SK-N-SH (cell line): ENCODE data around the gene ZNHIT3. TPM values are rescaled to one million over a fixed set of nuclear protein-coding genes. Genes with fewer than 3 reads are reported as not detected.

Source experiments
- CTCF ChIA-PET: fragments of 300-600, 350-600 bp; formaldehyde crosslinking; extraction: SDS; loops from one replicate; lab custom pipeline; 2021; lab: Yijun Ruan, JAX
- POLR2A ChIA-PET: fragments of 350-600 bp; sonication (Branson Sonifier 250); formaldehyde crosslinking; extraction: SDS; loops from one replicate; lab custom pipeline; 2020; ENCODE audit warnings: antibody characterized with exemption, inconsistent platforms; lab: Yijun Ruan, JAX
- DNase-seq: peaks from one replicate; pipeline ENCODE4 v3.0.0; 2012
- H2AFZ ChIP-seq: fragments of 200-600 bp; sonication (generic); 2 replicates; pipeline ENCODE4 v1.8.1; 2016; ENCODE audit warnings: antibody characterized with exemption, mild to moderate bottlenecking, low read depth
- H3F3A ChIP-seq: fragments of 200-600 bp; sonication (generic); replicated peaks from 2 replicates; pipeline ENCODE3; 2016; ENCODE audit warnings: antibody characterized with exemption, mild to moderate bottlenecking; ENCODE audit not compliant: insufficient read depth
- H3K27ac ChIP-seq, 2 experiments: fragments of 200-500 bp in 1 of 2; fragments of 200-600 bp in 1 of 2; sonication (Bioruptor generic) in 1 of 2; sonication (generic), shearing (Covaris generic) in 1 of 2; 2 replicates each; pipeline versions ENCODE4 v1.5.1 to v1.6.1; 2014 to 2016; ENCODE audit warnings: low read depth in 2 of 2, inconsistent platforms in 1 of 2, low read length in 1 of 2, mild to moderate bottlenecking in 1 of 2, mixed read lengths in 1 of 2
- H3K27me3 ChIP-seq: fragments of 200-600 bp; sonication (generic), shearing (Covaris generic); 2 replicates; pipeline ENCODE4 v1.6.1; 2016; ENCODE audit warnings: mixed run types; ENCODE audit not compliant: insufficient read depth
- H3K36me3 ChIP-seq, 2 experiments: fragments of 200-500 bp in 1 of 2; fragments of 200-600 bp in 1 of 2; sonication (Bioruptor generic) in 1 of 2; sonication (generic) in 1 of 2; replicated peaks in 1 of 2; 2 replicates each; pipeline versions ENCODE3 to v1.5.1; 2014 to 2016; ENCODE audit warnings: low read length in 1 of 2, mild to moderate bottlenecking in 1 of 2; ENCODE audit not compliant: insufficient read depth in 2 of 2, control insufficient read depth in 1 of 2
- H3K4me1 ChIP-seq, 2 experiments: fragments of 200-500 bp in 1 of 2; fragments of 200-600 bp in 1 of 2; sonication (Bioruptor generic) in 1 of 2; sonication (generic), shearing (Covaris generic) in 1 of 2; 2 replicates each; pipeline versions ENCODE4 v1.5.1 to v1.6.1; 2014 to 2016; ENCODE audit warnings: low read depth in 1 of 2, low read length in 1 of 2, mixed run types in 1 of 2; ENCODE audit not compliant: insufficient read depth in 2 of 2, control insufficient read depth in 1 of 2
- H3K4me2 ChIP-seq: fragments of 200-600 bp; sonication (generic), shearing (Covaris generic); 2 replicates; pipeline ENCODE4 v1.6.1; 2017; ENCODE audit warnings: mixed run types
- H3K4me3 ChIP-seq, 2 experiments: fragments of 200-500 bp in 1 of 2; fragments of 200-600 bp in 1 of 2; sonication (Bioruptor generic) in 1 of 2; sonication (generic), shearing (Covaris generic) in 1 of 2; 2 replicates each; pipeline versions ENCODE4 v1.5.1 to v1.8.1; 2014 to 2016; ENCODE audit warnings: low read depth in 2 of 2, inconsistent platforms in 1 of 2, low read length in 1 of 2, mild to moderate bottlenecking in 1 of 2, mixed read lengths in 1 of 2, moderate library complexity in 1 of 2
- H3K79me2 ChIP-seq: fragments of 200-600 bp; sonication (generic); 2 replicates; pipeline ENCODE4 v1.8.1; 2017; ENCODE audit warnings: mild to moderate bottlenecking; ENCODE audit not compliant: insufficient read depth
- H3K9ac ChIP-seq: fragments of 200-600 bp; sonication (generic); 2 replicates; pipeline ENCODE4 v1.6.1; 2017; ENCODE audit warnings: mixed run types
- H3K9me2 ChIP-seq: fragments of 200-600 bp; sonication (generic); 2 replicates; pipeline ENCODE4 v1.6.1; 2017; ENCODE audit warnings: mixed run types
- H3K9me3 ChIP-seq: fragments of 200-600 bp; sonication (generic); 2 replicates; pipeline ENCODE4 v1.6.1; 2017; ENCODE audit warnings: mixed run types, mild to moderate bottlenecking, moderate library complexity
- H4K20me1 ChIP-seq: fragments of 200-600 bp; sonication (generic); 2 replicates; pipeline ENCODE4 v1.6.1; 2017; ENCODE audit warnings: mild to moderate bottlenecking, mixed run types; ENCODE audit not compliant: insufficient read depth
- CHD2 ChIP-seq: fragments of 150-350 bp; IDR thresholded peaks from 2 replicates; pipeline ENCODE4 v1.6.1; 2018; ENCODE audit warnings: low read length; ENCODE audit not compliant: partially characterized antibody
- CTCF ChIP-seq: fragments of 200-600 bp; sonication (generic); IDR thresholded peaks from 2 replicates; pipeline ENCODE4 v1.6.1; 2017; ENCODE audit warnings: antibody characterized with exemption, mild to moderate bottlenecking, moderate library complexity
- ELF1 ChIP-seq: IDR thresholded peaks from 2 replicates; pipeline ENCODE4 v1.4.0; 2012
- EP300 ChIP-seq, 2 experiments: IDR thresholded peaks; 2 replicates each; pipeline versions ENCODE4 v1.4.0 to v1.6.1; 2012; ENCODE audit warnings: borderline replicate concordance in 1 of 2, low read depth in 1 of 2, low read length in 1 of 2
- EZH2phosphoT487 ChIP-seq: fragments of 200-600 bp; sonication (generic); IDR thresholded peaks from 2 replicates; pipeline ENCODE4 v1.6.1; 2017; ENCODE audit warnings: low read depth, mixed run types, mild to moderate bottlenecking, antibody characterized with exemption, moderate library complexity, borderline replicate concordance
- FOSL2 ChIP-seq: IDR thresholded peaks from 2 replicates; pipeline ENCODE4 v1.4.0; 2012; ENCODE audit warnings: low read depth, mild to moderate bottlenecking, moderate library complexity, borderline replicate concordance
- FOXJ3 ChIP-seq: sonication (generic); formaldehyde crosslinking; IDR thresholded peaks from 2 replicates; pipeline ENCODE4 v1.5.1; 2020; ENCODE audit warnings: mild to moderate bottlenecking, missing genetic modification reagents
- GABPA ChIP-seq: IDR thresholded peaks from 2 replicates; pipeline ENCODE4 v1.4.0; 2012; ENCODE audit warnings: low read depth, mild to moderate bottlenecking
- GATA2 ChIP-seq: sonication (generic); formaldehyde crosslinking; IDR thresholded peaks from 2 replicates; pipeline ENCODE4 v1.5.0; 2020; ENCODE audit warnings: mild to moderate bottlenecking, missing genetic modification reagents
- IRF3 ChIP-seq: fragments of 150-350 bp; IDR thresholded peaks from 2 replicates; pipeline ENCODE4 v1.6.1; 2016; ENCODE audit warnings: mild to moderate bottlenecking, low read depth, low read length
- JUND ChIP-seq: IDR thresholded peaks from 2 replicates; pipeline ENCODE4 v1.4.0; 2012
- MEF2A ChIP-seq: IDR thresholded peaks from 2 replicates; pipeline ENCODE4 v1.4.0; 2012; ENCODE audit warnings: low read depth, borderline replicate concordance
- MXI1 ChIP-seq: IDR thresholded peaks from 2 replicates; pipeline ENCODE4 v1.6.1; 2012; ENCODE audit warnings: mild to moderate bottlenecking, low read depth, low read length, improper control_type of control experiment
- NFIC ChIP-seq: IDR thresholded peaks from 2 replicates; pipeline ENCODE4 v1.4.0; 2012; ENCODE audit warnings: borderline replicate concordance
- NRF1 ChIP-seq: IDR thresholded peaks from 2 replicates; pipeline ENCODE4 v1.6.1; 2012; ENCODE audit warnings: low read depth, mild to moderate bottlenecking, low read length
- PBX3 ChIP-seq: IDR thresholded peaks from 2 replicates; pipeline ENCODE4; 2012
- RAD21 ChIP-seq: IDR thresholded peaks from 2 replicates; pipeline ENCODE4 v1.6.1; 2012; ENCODE audit warnings: mild to moderate bottlenecking, low read length
- RCOR1 ChIP-seq: fragments of 150-350 bp; IDR thresholded peaks from 2 replicates; pipeline ENCODE4 v1.6.1; 2017; ENCODE audit warnings: antibody characterized with exemption, low read length
- RFX5 ChIP-seq: IDR thresholded peaks from 2 replicates; pipeline ENCODE4 v1.6.1; 2012; ENCODE audit warnings: mild to moderate bottlenecking, improper control_type of control experiment, low read length
- RXRA ChIP-seq: IDR thresholded peaks from 2 replicates; pipeline ENCODE4 v1.4.0; 2012; ENCODE audit warnings: low read depth, mild to moderate bottlenecking, borderline replicate concordance
- SIN3A ChIP-seq: IDR thresholded peaks from 2 replicates; pipeline ENCODE4 v1.6.1; 2012; ENCODE audit warnings: low read depth, mild to moderate bottlenecking, low read length, moderate library complexity, borderline replicate concordance
- SMC3 ChIP-seq: IDR thresholded peaks from 2 replicates; pipeline ENCODE4 v1.6.1; 2012; ENCODE audit warnings: low read depth, low read length, improper control_type of control experiment
- TAF1 ChIP-seq: IDR thresholded peaks from 2 replicates; pipeline ENCODE4 v1.6.1; 2012; ENCODE audit warnings: low read depth, mild to moderate bottlenecking, low read length, moderate library complexity, borderline replicate concordance
- TCF12 ChIP-seq: IDR thresholded peaks from 2 replicates; pipeline ENCODE4 v1.4.0; 2012
- TEAD4 ChIP-seq: IDR thresholded peaks from 2 replicates; pipeline ENCODE4 v1.4.0; 2012; ENCODE audit warnings: mild to moderate bottlenecking, borderline replicate concordance; ENCODE audit not compliant: insufficient read depth
- USF1 ChIP-seq: IDR thresholded peaks from 2 replicates; pipeline ENCODE4 v1.4.0; 2012; ENCODE audit warnings: low read depth, borderline replicate concordance
- USF2 ChIP-seq: fragments of 150-350 bp; IDR thresholded peaks from 2 replicates; pipeline ENCODE4 v1.6.1; 2017; ENCODE audit warnings: antibody characterized with exemption, low read length, low read depth, borderline replicate concordance
- YY1 ChIP-seq: IDR thresholded peaks from 2 replicates; pipeline ENCODE4 v1.4.0; 2012; ENCODE audit warnings: low read depth, mild to moderate bottlenecking
- WGBS: methylation state at CpG from one replicate; pipeline ENCODE4 v1.1.6; 2017; ENCODE audit warnings: low lambda C conversion rate; 5-methylcytosine and 5-hydroxymethylcytosine counted together
- polyA plus RNA-seq, 3 experiments: library from polyadenylated mRNA; depleted of rRNA; stranded (reverse); fragments of >200 nt; gene quantifications; 2 replicates each; pipeline ENCODE4 v1.2.3, GENCODE V29; 2012

ZNHIT3 gene
- polyA plus RNA-seq, 1 of the 3 experiments (the other 2 are of a cell fraction) = 59.9 TPM

- Histone ChIP-seq H3K4me3 (peak overlapping the region; percentile 87 to 88), H3K9me3 (no peaks in the 10 kb centered on the region), H3F3A (peaks cover 31% of the 10 kb centered on the region), H2AFZ (peak overlapping the region; percentile 97), H3K9ac (peak overlapping the region; percentile 96), H3K4me1 (peaks cover 0 to 8% of the 10 kb centered on the region in 2 experiments; a peak in 2 of 4 replicates), H3K79me2 (peaks cover 32% of the 10 kb centered on the region), H3K4me2 (peak overlapping the region; percentile 100), H3K36me3 (peaks cover 40 to 45% of the 10 kb centered on the region in 2 experiments), H3K27me3 (no peaks in the 10 kb centered on the region), H4K20me1 (no peaks in the 10 kb centered on the region), H3K27ac (peak overlapping the region; percentile 95 to 96), H3K9me2 (no peaks in the 10 kb centered on the region)
- WGBS = 15% methylated on average over 33 of the region's 48 CpGs
- peak; percentile 81 for DNase-seq
- POLR2A ChIA-PET = interaction anchor here (0.6 to 3.2 kb wide), 8 partner anchors 10 to 310 kb away, joined by 3 to 37 read pairs (median 4); partner anchors contain the start of gene GGNBP2
- CTCF ChIA-PET = interaction anchor here (0.6 to 2.8 kb wide), 18 partner anchors 8 to 69 kb away, joined by 3 to 16 read pairs (median 4); partner anchors contain the start of genes GGNBP2, MRM1 and ZNHIT3
- no peak for TF ChIP-seq CHD2
- no peak for TF ChIP-seq PBX3
- TF ChIP-seq TAF1 = peak; percentile 27; the same call in 1 of the 2 replicates
- peak; percentile 8; the same call in 1 of the 2 replicates for TF ChIP-seq RXRA
- TF ChIP-seq RCOR1 = no peak
- TF ChIP-seq EP300 (IDR thresholded peaks at IDR 0.05; ENCODE audit: borderline replicate concordance in 1 of 2, low read depth in 1 of 2, low read length in 1 of 2) = no peak
- TF ChIP-seq GABPA = no peak; the same call in 1 of the 2 replicates
- TF ChIP-seq USF1 = no peak
- TF ChIP-seq FOSL2 = no peak
- TF ChIP-seq TEAD4 = no peak
- TF ChIP-seq EZH2phosphoT487 = no peak
- TF ChIP-seq CTCF = peak; percentile 66
- no peak for TF ChIP-seq NRF1
- no peak for TF ChIP-seq YY1
- no peak for TF ChIP-seq SMC3
- no peak for TF ChIP-seq IRF3
- TF ChIP-seq RAD21 = no peak
- no peak for TF ChIP-seq FOXJ3 (CRISPR knock-in tag)
- TF ChIP-seq MEF2A = no peak
- no peak for TF ChIP-seq GATA2
- TF ChIP-seq NFIC = no peak
- TF ChIP-seq RFX5 = no peak
- TF ChIP-seq ELF1 = no peak
- TF ChIP-seq SIN3A = peak; percentile 57; the same call in 1 of the 2 replicates
- no peak for TF ChIP-seq TCF12
- no peak; the same call in 1 of the 2 replicates for TF ChIP-seq MXI1
- TF ChIP-seq USF2 = no peak
- no peak for TF ChIP-seq JUND
These were observed 47.7 kb downstream of the ZNHIT3 start for GRCh38 chr17:36533935-36534839.
